C4-2B (cell line): Measurements from ENCODE around the gene RAB40C.

Experiments
- H3K27ac ChIP-seq: fragments of 450-650 bp; 2 replicates; pipeline ENCODE4 v1.5.1; 2017
- ZFX ChIP-seq: fragments of 450-650 bp; IDR thresholded peaks from 2 replicates; pipeline ENCODE4 v1.6.1; 2017
- TF ChIP-seq, protein P1 (sequence below): fragments of 450-650 bp; conservative IDR thresholded peaks from 2 replicates; pipeline ENCODE4 v1.5.1; 2017; ENCODE audit warnings: mild to moderate bottlenecking

The RAB40C gene

DNA sequence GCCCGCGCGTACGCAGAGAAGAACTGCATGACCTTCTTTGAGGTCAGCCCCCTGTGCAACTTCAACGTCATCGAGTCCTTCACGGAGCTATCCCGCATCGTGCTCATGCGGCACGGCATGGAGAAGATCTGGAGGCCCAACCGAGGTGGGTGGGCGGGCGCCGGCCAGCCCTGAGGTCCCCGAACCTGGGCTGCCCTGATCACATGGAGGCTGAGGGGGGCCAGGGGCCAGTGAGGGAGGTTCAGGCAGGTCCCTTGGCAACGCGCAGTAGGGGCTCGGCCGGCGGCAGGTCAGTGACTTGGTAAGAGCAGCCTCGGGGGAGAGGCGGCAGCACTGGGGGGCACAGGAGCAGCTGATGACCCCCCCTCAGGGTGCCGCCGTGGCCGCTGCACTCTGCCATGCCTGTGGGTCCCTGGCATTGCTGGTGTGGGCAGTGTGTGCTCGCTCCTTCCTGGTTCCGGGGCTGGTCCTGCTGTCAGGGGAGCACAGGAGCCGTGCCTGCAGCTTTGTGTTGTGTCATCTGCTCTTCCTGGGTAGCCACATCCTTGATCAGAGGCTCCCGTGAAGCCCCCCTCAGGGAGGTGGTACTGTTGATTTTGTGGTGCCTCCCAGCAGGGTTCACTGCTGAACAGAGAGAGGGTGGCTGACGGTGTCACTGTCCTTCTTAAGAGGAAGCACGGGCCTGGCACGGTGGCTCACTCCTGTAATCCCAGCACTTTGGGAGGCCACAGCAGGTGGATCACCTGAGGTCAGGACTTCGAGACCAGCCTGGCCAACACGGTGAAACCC lies 36.3 kb downstream of the RAB40C start:
- H3K27ac ChIP-seq = no peak overlapping the region
- TF ChIP-seq, protein P1, sequence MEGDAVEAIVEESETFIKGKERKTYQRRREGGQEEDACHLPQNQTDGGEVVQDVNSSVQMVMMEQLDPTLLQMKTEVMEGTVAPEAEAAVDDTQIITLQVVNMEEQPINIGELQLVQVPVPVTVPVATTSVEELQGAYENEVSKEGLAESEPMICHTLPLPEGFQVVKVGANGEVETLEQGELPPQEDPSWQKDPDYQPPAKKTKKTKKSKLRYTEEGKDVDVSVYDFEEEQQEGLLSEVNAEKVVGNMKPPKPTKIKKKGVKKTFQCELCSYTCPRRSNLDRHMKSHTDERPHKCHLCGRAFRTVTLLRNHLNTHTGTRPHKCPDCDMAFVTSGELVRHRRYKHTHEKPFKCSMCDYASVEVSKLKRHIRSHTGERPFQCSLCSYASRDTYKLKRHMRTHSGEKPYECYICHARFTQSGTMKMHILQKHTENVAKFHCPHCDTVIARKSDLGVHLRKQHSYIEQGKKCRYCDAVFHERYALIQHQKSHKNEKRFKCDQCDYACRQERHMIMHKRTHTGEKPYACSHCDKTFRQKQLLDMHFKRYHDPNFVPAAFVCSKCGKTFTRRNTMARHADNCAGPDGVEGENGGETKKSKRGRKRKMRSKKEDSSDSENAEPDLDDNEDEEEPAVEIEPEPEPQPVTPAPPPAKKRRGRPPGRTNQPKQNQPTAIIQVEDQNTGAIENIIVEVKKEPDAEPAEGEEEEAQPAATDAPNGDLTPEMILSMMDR = no peak
- no peak for TF ChIP-seq ZFX

GRCh38 chr16:626787-627453 lies 37.1 kb downstream of the RAB40C start:
- TF ChIP-seq, protein P1 = no peak
- TF ChIP-seq ZFX = no peak
- H3K27ac ChIP-seq = no peak overlapping the region

GRCh38 chr16:627454-628239 lies 37.8 kb downstream of the RAB40C start:
- TF ChIP-seq ZFX = no peak
- TF ChIP-seq, protein P1 = no peak
- H3K27ac ChIP-seq = no peak overlapping the region

DNA sequence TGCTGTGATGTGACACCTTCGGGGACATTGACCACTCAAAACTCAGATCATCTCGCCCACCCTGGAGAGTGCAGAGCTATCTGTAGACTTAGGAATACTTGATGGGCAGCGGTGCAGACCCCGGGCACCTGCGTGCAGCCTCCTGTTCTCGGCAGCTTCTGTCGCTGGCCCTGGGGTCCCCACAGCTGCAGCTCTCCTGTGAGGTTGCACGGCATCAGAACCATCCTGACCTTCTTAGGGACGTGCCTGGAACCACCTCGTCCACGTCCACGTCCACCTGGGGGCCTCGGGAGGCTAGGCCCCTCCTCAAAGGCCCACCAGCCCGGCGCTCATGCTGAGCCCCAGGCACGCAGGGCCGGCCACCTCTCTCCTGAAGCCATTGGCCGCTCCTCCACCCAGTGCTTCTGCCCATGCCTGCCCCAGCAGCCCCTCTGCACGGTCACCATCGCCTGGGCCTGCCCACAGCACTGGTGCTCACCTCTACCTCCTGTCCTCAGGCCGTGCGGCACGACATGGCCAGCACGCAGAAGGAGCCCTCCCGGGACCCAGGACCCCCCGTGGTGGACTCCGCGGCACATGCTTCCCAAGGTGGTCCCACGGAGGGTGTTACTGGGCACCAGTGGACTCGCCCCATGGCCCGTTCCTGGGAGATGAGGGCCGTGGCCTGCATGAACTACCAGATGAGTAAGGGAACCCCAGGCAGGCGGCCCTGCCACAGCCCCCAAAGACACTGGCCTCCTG lies 38.6 kb downstream of the RAB40C start:
- TF ChIP-seq, protein P1 = no peak
- no peak for TF ChIP-seq ZFX
- no peak overlapping the region for H3K27ac ChIP-seq

GRCh38 chr16:629185-629832 lies 39.4 kb downstream of the RAB40C start:
- no peak overlapping the region for H3K27ac ChIP-seq

GRCh38 chr16:629833-630248 lies 40.0 kb downstream of the RAB40C start:
- no peak for TF ChIP-seq ZFX
- TF ChIP-seq, protein P1 = no peak
- no peak overlapping the region for H3K27ac ChIP-seq

More at GRCh38 chr16:629185-629832, 39.4 kb downstream of the RAB40C start:
- TF ChIP-seq, protein P1 = no peak
- no peak for TF ChIP-seq ZFX
